NT2/D1 (cell line): ENCODE data around the gene LENG8.

Experiments used
- SUZ12 ChIP-seq: IDR thresholded peaks from 2 replicates; pipeline ENCODE4 v1.6.1; 2011; ENCODE audit not compliant: insufficient read length, insufficient read depth; ENCODE audit errors: extremely low read depth
- YY1 ChIP-seq: IDR thresholded peaks from 2 replicates; pipeline ENCODE4 v1.6.1; 2011; ENCODE audit not compliant: insufficient read length, insufficient read depth
- ZNF274 ChIP-seq: IDR thresholded peaks from 2 replicates; pipeline ENCODE4 v1.6.1; 2011; ENCODE audit warnings: mild to moderate bottlenecking, low read depth, low read length

GRCh38 chr19:54434112-54434872 lies 14.7 kb upstream of the LENG8 start:
- TF ChIP-seq ZNF274 (no peak), YY1 (no peak), SUZ12 (no peak)
